Uterus (tissue), 2 donors: ENCODE measurements around the gene ZFAND3.

Experiments
- CTCF ChIP-seq, 4 experiments: fragments of 200-600 bp in 2 of 4; fragments of 450-650 bp in 2 of 4; sonication (generic) in 2 of 4; IDR thresholded peaks; one replicate each; pipeline ENCODE4 v1.5.1; 2016 to 2019; ENCODE audit warnings: antibody characterized with exemption in 4 of 4, mild to moderate bottlenecking in 2 of 4, moderate library complexity in 1 of 4
- POLR2A ChIP-seq, 2 donors: fragments of 450-650 bp; IDR thresholded peaks; one replicate each; pipeline ENCODE4 v1.6.1; 2016; ENCODE audit warnings: antibody characterized with exemption in 2 of 2, mild to moderate bottlenecking in 1 of 2, moderate library complexity in 1 of 2

GRCh38 chr6:38025451-38025850 is 205.9 kb downstream of the ZFAND3 start:
- TF ChIP-seq CTCF (IDR thresholded peaks at IDR 0.05) (no peak), POLR2A (IDR thresholded peaks at IDR 0.05) (no peak)
